Progenitor cell of endocrine pancreas (in vitro differentiated cells): ENCODE results near the gene WWP2. TPM values are rescaled to one million over a fixed set of nuclear protein-coding genes. Genes with fewer than 3 reads are reported as not detected.
"Not testable (repeated sequence)": the region's sequence is repeated elsewhere in the genome, so short reads cannot be mapped to it uniquely, and the experiment has no call there.

Source experiments
- DNase-seq: peaks from one replicate; pipeline ENCODE4 v3.0.0; 2021; ENCODE audit warnings: low spot score; ENCODE audit not compliant: unreplicated experiment
- H3K27ac Mint-ChIP-seq: 2 replicates; pipeline ENCODE4 v1.8.0; 2021; ENCODE audit warnings: mild to moderate bottlenecking, moderate library complexity, mixed read lengths
- H3K27me3 Mint-ChIP-seq: 2 replicates; pipeline ENCODE4 v1.8.0; 2021; ENCODE audit warnings: mixed read lengths
- H3K36me3 Mint-ChIP-seq: 2 replicates; pipeline ENCODE4 v1.8.0; 2022; ENCODE audit warnings: mixed read lengths; ENCODE audit not compliant: insufficient read depth
- H3K4me1 Mint-ChIP-seq: 2 replicates; pipeline ENCODE4 v1.8.0; 2021; ENCODE audit warnings: low read depth, mixed read lengths
- H3K4me3 Mint-ChIP-seq: 2 replicates; pipeline ENCODE4 v1.8.0; 2021; ENCODE audit warnings: low read depth, mild to moderate bottlenecking, moderate library complexity, mixed read lengths
- H3K9me3 Mint-ChIP-seq: 2 replicates; pipeline ENCODE4 v1.8.0; 2021; ENCODE audit warnings: low read depth, mixed read lengths
- microRNA-seq: library from miRNA; unstranded; fragments of <30 nt; microRNA quantifications from one replicate; pipeline ENCODE4 v1.1.0, GENCODE V29; 2020; ENCODE audit warnings: borderline number of aligned reads; ENCODE audit not compliant: unreplicated experiment
- total RNA-seq: library from RNA; stranded (reverse); gene quantifications from 2 replicates; pipeline ENCODE4 v1.2.1, GENCODE V29; 2021

The WWP2 gene
- total RNA-seq, 1 donor from 2014 or later: 62.3 TPM

DNA sequence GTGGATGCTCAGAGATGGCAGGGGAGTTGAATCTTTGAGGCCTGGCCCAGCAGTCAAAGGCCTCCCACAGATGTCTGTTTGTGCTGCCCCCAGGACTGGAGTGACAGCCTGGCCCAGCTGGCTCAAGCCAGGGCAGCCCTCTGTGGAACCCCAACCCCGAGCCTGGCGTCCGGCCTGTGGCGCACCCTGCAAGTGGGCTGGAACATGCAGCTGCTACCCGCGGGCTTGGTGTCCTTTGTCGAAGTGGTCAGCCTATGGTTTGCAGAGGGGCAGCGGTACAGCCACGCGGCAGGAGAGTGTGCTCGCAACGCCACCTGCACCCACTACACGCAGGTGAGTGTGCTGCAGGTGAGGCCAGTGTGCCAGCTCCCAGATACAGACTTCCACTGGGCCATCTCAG is 192.1 kb downstream of the WWP2 start:
- H3K9me3 Mint-ChIP-seq, DNase-seq, H3K4me3 Mint-ChIP-seq, H3K4me1 Mint-ChIP-seq, H3K27ac Mint-ChIP-seq, H3K36me3 Mint-ChIP-seq, H3K27me3 Mint-ChIP-seq: not testable (repeated sequence)

DNA sequence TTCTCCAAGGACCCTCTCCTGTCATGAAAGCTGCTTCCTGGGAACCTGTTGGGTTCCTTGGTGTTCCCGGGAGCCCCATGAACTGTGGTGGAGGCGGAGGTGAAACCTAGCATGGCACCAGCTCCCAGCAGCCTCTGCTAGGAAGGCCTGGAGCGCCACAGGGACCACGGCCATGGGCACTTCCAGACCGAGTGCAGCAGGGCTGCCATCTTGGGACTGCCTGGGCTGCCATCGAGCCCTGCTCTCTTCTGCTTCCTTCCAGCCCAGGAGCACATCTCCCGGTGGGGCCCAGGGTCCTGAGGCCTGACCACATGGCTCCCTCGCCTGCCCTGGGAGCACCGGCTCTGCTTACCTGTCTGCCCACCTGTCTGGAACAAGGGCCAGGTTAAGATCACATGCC is 201.2 kb downstream of the WWP2 start:
- not testable (repeated sequence) for H3K27me3 Mint-ChIP-seq, H3K4me1 Mint-ChIP-seq, H3K36me3 Mint-ChIP-seq, DNase-seq, H3K4me3 Mint-ChIP-seq, H3K9me3 Mint-ChIP-seq, H3K27ac Mint-ChIP-seq

DNA sequence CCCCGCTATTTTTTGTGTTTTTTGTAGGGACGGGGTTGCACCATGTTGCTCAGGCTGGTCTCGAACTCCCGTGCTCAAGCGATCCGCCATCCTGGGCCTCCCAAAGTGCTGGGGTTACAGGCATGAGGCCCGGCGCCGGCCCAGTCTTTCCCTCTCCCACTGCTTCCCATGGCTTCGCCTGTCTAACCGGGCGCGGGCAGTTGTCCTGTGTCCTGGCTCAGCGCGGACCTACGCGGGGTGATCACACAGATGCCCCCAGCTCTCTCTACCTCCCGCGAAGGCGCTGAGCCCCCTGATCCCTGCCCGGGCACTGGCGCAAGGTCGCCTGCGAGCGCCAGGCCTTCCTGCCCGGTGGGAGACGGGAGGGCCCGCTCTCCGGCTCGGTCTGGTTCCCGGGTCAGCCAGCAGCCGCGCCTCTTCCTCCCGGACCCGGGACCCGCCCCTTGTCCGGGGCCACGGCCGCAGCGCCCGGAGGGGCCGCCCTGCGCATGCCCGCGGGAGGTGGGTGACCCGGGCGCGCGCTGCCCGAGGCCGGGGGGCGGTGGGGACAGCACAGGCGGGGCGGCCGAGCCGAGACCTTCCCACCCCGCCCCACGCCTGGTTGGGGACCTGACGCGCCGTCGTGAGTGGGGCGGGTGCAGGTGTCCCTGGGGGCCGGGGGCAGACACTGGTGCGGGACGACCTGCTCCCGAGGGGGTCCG is 203.0 kb downstream of the WWP2 start:
- not testable (repeated sequence) for H3K9me3 Mint-ChIP-seq, H3K36me3 Mint-ChIP-seq, H3K4me1 Mint-ChIP-seq, H3K27me3 Mint-ChIP-seq, DNase-seq
- Mint-ChIP-seq H3K27ac (peak overlapping the region; percentile 56), H3K4me3 (peak overlapping the region; percentile 48)

DNA sequence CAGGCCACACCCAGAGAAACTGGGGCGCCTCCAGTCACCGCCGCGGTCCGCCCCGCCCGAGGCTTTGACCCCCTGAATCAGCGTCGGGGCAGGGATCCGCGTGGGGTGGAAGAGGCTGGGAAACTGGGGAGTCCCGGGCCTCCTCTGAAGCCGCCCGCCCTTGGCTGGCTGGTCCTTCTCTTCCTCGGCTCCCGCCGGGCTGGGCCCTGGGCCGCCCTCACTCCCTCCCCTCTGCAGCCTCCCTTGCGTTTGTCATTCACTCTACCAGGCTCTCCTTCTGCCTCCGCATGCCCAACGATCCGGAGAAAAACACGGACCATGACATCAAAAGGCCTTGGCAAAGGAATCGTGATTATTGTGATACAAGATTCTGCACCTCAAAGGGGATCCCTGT is 203.5 kb downstream of the WWP2 start:
- H3K36me3 Mint-ChIP-seq, H3K27me3 Mint-ChIP-seq, H3K4me1 Mint-ChIP-seq, DNase-seq, H3K9me3 Mint-ChIP-seq, H3K27ac Mint-ChIP-seq: not testable (repeated sequence)
- H3K4me3 Mint-ChIP-seq: peak overlapping the region; percentile 69

DNA sequence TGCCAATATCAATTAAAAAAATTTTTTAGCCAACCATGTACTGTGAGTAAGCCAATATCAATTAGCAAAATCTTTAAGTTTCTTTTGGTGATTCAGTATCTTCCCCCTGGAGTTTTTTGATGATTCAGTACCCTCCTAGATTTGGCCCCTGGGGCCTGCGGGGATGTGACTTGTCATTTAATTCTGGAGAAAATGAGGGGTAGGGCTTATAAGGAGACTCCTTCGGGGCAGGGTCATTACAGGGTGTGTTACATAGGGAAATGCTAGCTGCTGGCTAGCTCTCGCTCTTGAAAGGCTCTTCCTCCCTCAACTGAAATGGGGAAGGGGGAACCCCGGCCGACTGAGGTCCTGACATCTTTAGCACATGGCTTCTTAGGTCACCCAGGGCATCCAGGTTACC is 205.6 kb downstream of the WWP2 start:
- H3K27me3 Mint-ChIP-seq, DNase-seq, H3K36me3 Mint-ChIP-seq, H3K27ac Mint-ChIP-seq, H3K4me3 Mint-ChIP-seq, H3K4me1 Mint-ChIP-seq, H3K9me3 Mint-ChIP-seq: not testable (repeated sequence)

DNA sequence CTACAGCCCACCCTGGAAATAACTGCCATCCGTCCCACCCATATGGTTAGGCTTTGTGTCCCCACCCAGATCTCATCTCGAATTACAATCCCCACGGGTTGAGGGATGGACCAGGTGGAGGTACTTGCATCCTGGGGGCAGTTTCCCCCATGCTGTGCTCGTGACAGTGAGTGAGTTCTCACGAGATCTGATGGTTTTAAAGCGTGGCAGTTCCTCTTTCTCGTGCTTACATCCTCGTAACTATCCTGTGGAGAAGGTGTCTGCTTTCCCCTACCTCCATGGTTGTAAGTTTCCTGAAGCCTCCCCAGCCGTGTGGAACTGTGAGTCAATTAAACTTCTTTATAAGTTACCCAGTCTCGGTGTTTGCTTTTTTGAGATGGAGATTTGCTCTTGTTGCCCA is 206.0 kb downstream of the WWP2 start:
- not testable (repeated sequence) for H3K4me3 Mint-ChIP-seq, H3K9me3 Mint-ChIP-seq, H3K36me3 Mint-ChIP-seq, H3K27ac Mint-ChIP-seq, H3K27me3 Mint-ChIP-seq, DNase-seq, H3K4me1 Mint-ChIP-seq

DNA sequence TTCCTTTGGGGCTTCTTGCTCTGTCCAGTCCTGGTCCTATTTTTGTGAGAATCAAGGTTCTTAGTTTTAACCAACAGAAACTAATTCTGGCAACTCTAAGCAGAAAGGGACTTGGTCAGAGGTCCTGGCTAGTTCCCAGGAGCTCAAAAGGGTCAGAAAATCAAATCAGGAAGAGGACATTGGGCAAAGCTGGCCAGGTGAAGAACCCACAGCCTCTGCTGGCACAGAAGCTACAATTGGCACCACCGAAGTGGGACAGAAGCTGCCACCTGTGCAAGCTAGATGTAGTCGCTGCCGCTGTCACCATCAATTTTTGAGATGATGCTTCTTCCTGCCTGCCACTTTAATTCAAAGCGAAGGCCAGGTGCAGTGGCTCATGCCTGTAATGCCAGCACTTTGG is 207.5 kb downstream of the WWP2 start:
- not testable (repeated sequence) for H3K27ac Mint-ChIP-seq, H3K4me3 Mint-ChIP-seq, H3K27me3 Mint-ChIP-seq

DNA sequence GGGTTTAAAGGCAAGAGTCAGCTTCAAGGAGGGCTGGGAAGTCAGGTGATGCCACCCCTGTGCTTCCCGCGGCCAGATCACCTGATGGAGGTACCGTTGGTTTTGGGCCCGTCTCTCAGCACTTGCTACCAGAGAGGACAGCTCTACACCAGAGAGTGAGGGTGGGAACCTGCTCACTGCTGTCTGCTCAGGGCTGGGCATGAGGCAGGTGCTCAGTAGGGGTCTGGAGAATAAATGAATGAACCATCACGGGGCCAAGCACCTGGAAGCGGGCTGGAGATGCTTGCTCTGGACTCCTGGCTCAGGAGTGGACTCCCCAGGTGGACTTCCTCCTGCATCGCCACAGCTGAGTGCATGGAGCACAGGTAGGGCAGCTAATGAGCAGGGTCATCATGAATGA is 210.0 kb downstream of the WWP2 start:
- not testable (repeated sequence) for H3K4me3 Mint-ChIP-seq, H3K4me1 Mint-ChIP-seq, H3K27ac Mint-ChIP-seq, H3K9me3 Mint-ChIP-seq, DNase-seq, H3K36me3 Mint-ChIP-seq, H3K27me3 Mint-ChIP-seq

More for the DNA sequence above, 207.5 kb downstream of the WWP2 start:
- H3K9me3 Mint-ChIP-seq, H3K4me1 Mint-ChIP-seq, H3K36me3 Mint-ChIP-seq, DNase-seq: not testable (repeated sequence)

DNA sequence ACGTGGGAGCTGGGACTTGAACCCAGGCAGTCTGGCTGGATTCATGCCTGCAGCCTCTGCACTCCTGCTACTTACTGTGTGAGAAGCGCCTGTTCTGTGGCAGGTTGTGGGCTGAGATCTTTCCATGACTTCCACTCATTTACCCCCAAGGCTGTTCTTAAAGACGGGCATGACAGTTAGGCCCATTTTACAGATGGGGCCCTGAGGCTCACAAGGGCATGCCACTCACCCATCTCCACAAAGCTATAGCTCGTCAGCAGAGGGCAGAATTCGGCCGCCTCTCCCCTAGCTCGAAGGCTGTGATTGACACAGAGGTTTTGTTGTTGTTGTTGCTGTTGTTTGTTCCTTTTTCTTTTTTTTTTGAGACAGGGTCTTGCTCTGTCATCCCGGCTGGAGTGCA is 210.8 kb downstream of the WWP2 start:
- not testable (repeated sequence) for H3K9me3 Mint-ChIP-seq, DNase-seq, H3K36me3 Mint-ChIP-seq, H3K4me1 Mint-ChIP-seq, H3K27ac Mint-ChIP-seq, H3K4me3 Mint-ChIP-seq, H3K27me3 Mint-ChIP-seq

DNA sequence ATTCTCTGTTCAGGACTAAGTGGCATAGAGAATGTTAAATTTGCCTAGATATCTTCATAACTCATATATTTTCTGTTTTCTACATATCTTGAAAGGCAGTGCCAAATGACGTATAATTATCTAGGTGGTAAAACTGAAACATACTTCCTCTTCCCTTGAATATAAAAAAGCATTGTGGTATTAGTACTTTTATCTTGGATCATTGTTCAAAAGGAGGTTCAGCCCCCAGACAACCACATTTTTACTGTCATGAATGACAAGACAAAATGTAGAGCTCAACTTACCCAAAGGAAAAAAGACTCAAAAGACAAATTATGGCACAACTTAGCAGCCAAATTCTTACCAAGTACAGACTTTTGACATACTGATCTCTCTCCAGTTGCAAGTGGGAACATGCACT is 223.1 kb downstream of the WWP2 start:
- H3K36me3 Mint-ChIP-seq, H3K27ac Mint-ChIP-seq, H3K4me3 Mint-ChIP-seq, H3K4me1 Mint-ChIP-seq, H3K27me3 Mint-ChIP-seq, DNase-seq, H3K9me3 Mint-ChIP-seq: not testable (repeated sequence)

Small RNA genes lying within 50 kb of the gene (microRNA-seq; reads per million reads assigned to microRNA genes)
- 6,887 reads per million, percentile 91 among the genes with 10 or more reads in this experiment for gene MIR140

Other genes with a start within 250 kb of the WWP2 start
- 41.2 and 45.2 TPM in 2 replicates for gene NFAT5, start 196.4 kb upstream of the WWP2 start, total RNA-seq
- 175 and 183 TPM in 2 replicates for gene NQO1, start 35.8 kb upstream of the WWP2 start, total RNA-seq
- gene NOB1, start 7.4 kb upstream of the WWP2 start, total RNA-seq: 56.1 and 60.4 TPM in 2 replicates
- 3.4 and 4.1 TPM in 2 replicates for gene CLEC18A, start 189.0 kb downstream of the WWP2 start, total RNA-seq